HAP-1 (cell line): Measurements from ENCODE around the gene MARVELD2.
"Not testable (repeated sequence)": the region's sequence is repeated elsewhere in the genome, so short reads cannot be mapped to it uniquely, and the experiment has no call there.

Source experiments
- DNase-seq, 2 experiments: peaks; one replicate each; pipeline ENCODE4 v3.0.0-alpha.2; 2016 to 2020; ENCODE audit warnings: low spot score in 2 of 2
- H3K27me3 ChIP-seq: fragments of 250-450 bp; sonication (Bioruptor Pico); 2 replicates; pipeline ENCODE4 v1.5.1; 2020; ENCODE audit warnings: low read depth, mild to moderate bottlenecking, moderate library complexity
- H3K36me3 ChIP-seq: fragments of 250-450 bp; sonication (Bioruptor Pico); replicated peaks from 2 replicates; pipeline ENCODE4 v1.5.1; 2020; ENCODE audit warnings: mild to moderate bottlenecking
- H3K4me1 ChIP-seq: fragments of 250-450 bp; sonication (Bioruptor Pico); 2 replicates; pipeline ENCODE4 v1.5.1; 2020; ENCODE audit warnings: mild to moderate bottlenecking
- H3K4me3 ChIP-seq: fragments of 250-450 bp; sonication (Bioruptor Pico); 2 replicates; pipeline ENCODE4 v1.5.1; 2020; ENCODE audit warnings: mild to moderate bottlenecking, moderate library complexity
- H3K9me3 ChIP-seq: fragments of 250-450 bp; sonication (Bioruptor Pico); 2 replicates; pipeline ENCODE4 v1.5.1; 2020; ENCODE audit warnings: mild to moderate bottlenecking, moderate library complexity
- in situ Hi-C: fragments of 300-500 bp; cut with MboI; formaldehyde crosslinking; loops from 3 replicates; pipeline ENCODE4 v1.14.3; 2020; ENCODE audit warnings: low sequenced_read_pairs, inconsistent platforms, mixed read lengths

The MARVELD2 gene, protein sequence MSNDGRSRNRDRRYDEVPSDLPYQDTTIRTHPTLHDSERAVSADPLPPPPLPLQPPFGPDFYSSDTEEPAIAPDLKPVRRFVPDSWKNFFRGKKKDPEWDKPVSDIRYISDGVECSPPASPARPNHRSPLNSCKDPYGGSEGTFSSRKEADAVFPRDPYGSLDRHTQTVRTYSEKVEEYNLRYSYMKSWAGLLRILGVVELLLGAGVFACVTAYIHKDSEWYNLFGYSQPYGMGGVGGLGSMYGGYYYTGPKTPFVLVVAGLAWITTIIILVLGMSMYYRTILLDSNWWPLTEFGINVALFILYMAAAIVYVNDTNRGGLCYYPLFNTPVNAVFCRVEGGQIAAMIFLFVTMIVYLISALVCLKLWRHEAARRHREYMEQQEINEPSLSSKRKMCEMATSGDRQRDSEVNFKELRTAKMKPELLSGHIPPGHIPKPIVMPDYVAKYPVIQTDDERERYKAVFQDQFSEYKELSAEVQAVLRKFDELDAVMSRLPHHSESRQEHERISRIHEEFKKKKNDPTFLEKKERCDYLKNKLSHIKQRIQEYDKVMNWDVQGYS

GRCh38 chr5:69414885-69415583 lies at the start of gene MARVELD2:
Gene MARVELD2 (plus strand): TSS chr5:69415116. CDS start chr5:69419386, 4,270 bp downstream.
- no peak for DNase-seq
- in situ Hi-C loops, result no loop called here
- Histone ChIP-seq H3K9me3 (no peaks in the 10 kb centered on the region), H3K4me1 (no peaks in the 10 kb centered on the region), H3K4me3 (no peak within 1 kb of the TSS), H3K36me3 (peaks cover 29% of the 10 kb centered on the region), H3K27me3 (no peaks in the 10 kb centered on the region)

DNA sequence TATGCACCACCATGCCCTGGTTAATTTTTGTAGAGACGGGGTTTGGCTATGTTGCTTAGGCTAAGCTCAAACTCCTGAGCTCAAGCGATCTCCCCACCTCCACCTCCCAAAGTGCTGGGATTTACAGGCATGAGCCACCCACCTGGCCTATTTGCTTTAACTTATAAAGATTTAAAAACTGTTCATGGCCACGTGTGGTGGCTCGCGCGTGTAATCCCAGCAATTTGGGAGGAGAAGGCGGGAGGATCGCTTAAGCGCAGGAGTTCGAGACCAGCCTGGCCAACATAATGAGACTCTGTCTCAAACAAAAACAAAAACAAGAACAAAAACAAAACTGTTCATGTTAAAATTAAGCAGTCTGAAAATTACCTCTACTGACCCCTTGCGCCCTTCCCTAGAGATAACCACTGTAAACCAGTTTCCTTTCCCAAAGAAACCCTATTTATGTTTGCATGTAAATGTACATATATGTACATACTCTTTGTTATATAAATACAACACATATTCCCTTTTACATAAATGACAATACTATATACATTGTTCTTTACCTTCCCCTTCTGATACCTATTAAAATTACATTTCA lies 47.1 kb upstream of the MARVELD2 start:
- H3K4me3 ChIP-seq, result peak overlapping the region; percentile 89
- DNase-seq, result peak in 1 of 2 experiments; percentile 15
- no peaks in the 10 kb centered on the region for H3K9me3 ChIP-seq
- H3K36me3 ChIP-seq, result peaks cover 33% of the 10 kb centered on the region
- in situ Hi-C loops, result no loop called here
- no peaks in the 10 kb centered on the region for H3K27me3 ChIP-seq
- H3K4me1 ChIP-seq, result peaks cover 12% of the 10 kb centered on the region

DNA sequence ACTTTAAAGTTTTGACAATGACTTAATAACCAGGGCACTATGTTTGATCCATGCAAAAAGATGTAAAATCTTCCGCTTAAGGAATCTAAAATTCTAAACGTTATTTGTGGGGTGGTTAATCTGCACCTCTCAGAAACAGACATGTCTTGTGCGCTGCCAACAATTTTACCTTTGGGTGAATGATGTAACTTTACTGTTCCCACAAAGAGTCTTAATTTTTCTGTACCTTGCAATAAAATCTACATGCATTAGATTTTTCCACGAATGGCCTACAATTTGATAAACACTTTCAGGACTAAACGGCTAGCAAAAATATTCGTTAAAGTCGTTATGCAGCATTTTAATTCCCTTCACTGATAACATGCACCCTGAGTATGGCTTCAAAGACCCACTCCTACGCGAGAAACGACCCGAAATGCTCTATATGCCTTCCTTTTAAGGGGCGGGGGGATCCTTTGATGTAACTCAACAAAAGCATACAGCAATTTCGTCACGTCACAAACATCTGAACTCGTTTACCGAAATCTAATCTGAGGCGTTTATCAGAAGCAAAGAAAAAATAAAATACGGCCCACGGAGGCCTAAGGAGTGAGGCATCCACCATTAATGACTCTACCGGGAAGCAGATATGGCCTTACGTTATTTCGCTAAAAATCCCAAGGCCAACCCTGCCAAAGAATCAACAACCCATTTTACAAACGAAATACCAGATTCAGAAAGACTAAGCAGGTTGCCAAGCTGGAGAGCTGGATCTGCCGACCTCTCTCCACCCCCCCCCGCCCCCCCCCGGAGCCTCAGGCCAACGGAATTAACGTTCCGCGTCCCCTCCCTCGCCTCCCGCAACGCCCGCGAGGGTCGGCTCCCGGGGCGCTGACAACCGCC lies 46.2 kb upstream of the MARVELD2 start:
- Histone ChIP-seq H3K4me3 (peak overlapping the region; percentile 89), H3K36me3 (peaks cover 27% of the 10 kb centered on the region), H3K4me1 (peaks cover 12% of the 10 kb centered on the region), H3K9me3 (no peaks in the 10 kb centered on the region), H3K27me3 (no peaks in the 10 kb centered on the region)
- in situ Hi-C loops, result no loop called here
- DNase-seq, result peak; percentile 17 to 34

DNA sequence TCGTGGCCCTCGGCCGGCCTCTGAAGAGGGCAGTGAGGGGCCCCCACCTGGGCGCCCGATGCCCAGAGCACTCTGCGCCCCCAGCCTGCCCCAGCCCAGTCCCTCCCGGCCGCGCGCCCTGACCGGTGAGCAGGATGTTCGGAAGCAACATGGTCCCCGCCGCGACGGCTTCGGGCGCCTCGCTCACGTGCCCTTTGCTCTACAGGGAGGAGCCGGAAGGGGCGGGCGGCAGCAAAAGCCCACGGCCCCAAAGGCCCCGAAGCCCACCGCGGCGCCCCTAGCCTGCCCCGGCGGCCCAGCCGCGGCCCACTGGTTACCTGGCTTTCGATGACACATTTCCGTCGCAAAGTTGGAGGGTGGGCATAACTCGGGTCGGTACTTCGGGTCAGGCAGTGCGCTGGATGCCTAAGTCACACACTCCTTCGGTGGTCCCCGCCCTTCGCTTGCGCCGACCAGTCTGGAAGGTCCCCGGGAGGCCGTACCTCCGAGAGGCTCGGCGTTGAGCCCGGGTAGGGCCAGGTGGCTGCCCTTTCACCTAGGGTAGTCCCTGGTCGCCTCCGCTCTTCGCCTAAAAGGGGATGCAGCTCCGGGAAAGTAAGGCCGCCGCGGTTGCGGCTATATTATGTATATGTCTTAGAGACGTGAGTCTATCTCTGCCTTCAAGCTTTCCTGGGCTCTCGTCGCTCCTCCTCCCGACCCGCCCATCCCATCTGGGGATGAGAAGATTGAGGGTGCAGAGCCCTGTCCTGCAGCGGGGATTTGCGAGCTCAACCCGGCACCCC lies 45.4 kb upstream of the MARVELD2 start, which contains the start of the genes AK6, RAD17 and TAF9:
Gene AK6 (minus strand): TSS at position 181 of the 782 bp plus-strand sequence. CDS start 30 bp downstream, at position 151.
Gene RAD17 (plus strand): TSS at position 479 of the 782 bp plus-strand sequence. CDS start 2,391 bp downstream, outside the sequence.
Gene TAF9 (minus strand): TSS at position 181 of the 782 bp plus-strand sequence. CDS start 3,783 bp downstream, outside the sequence.
- DNase-seq, result peak; percentile 87 to 96
- in situ Hi-C loops, result no loop called here
- H3K4me3 ChIP-seq, result peak within 1 kb of the TSS; percentile 89
- no peaks in the 10 kb centered on the region for H3K9me3 ChIP-seq
- peaks cover 12% of the 10 kb centered on the region for H3K4me1 ChIP-seq
- peaks cover 23% of the 10 kb centered on the region for H3K36me3 ChIP-seq
- H3K27me3 ChIP-seq, result no peaks in the 10 kb centered on the region

GRCh38 chr5:69370335-69370734 lies 44.6 kb upstream of the MARVELD2 start:
- H3K9me3 ChIP-seq, H3K27me3 ChIP-seq, in situ Hi-C loops: not testable (repeated sequence)
- Histone ChIP-seq H3K36me3 (peaks cover 22% of the 10 kb centered on the region), H3K4me1 (peaks cover 12% of the 10 kb centered on the region), H3K4me3 (peak overlapping the region; percentile 89)
- DNase-seq, result peak in 1 of 2 experiments; percentile 33

GRCh38 chr5:69372394-69372793 lies 42.5 kb upstream of the MARVELD2 start:
- Histone ChIP-seq H3K4me1 (peaks cover 12% of the 10 kb centered on the region), H3K27me3 (no peaks in the 10 kb centered on the region), H3K9me3 (no peaks in the 10 kb centered on the region), H3K36me3 (peaks cover 16% of the 10 kb centered on the region; the same call in 1 of the 2 replicates), H3K4me3 (no peak overlapping the region)
- in situ Hi-C loops, result no loop called here
- DNase-seq, result no peak

- peaks cover 29% of the 10 kb centered on the region for H3K36me3 ChIP-seq
- H3K9me3 ChIP-seq, result no peaks in the 10 kb centered on the region
- no peak overlapping the region for H3K4me3 ChIP-seq
- in situ Hi-C loops, result no loop called here
- peaks cover 7% of the 10 kb centered on the region; the same call in 1 of the 2 replicates for H3K4me1 ChIP-seq
- no peak for DNase-seq
- H3K27me3 ChIP-seq, result no peaks in the 10 kb centered on the region
These were observed 39.9 kb upstream of the MARVELD2 start for GRCh38 chr5:69374911-69375446.

DNA sequence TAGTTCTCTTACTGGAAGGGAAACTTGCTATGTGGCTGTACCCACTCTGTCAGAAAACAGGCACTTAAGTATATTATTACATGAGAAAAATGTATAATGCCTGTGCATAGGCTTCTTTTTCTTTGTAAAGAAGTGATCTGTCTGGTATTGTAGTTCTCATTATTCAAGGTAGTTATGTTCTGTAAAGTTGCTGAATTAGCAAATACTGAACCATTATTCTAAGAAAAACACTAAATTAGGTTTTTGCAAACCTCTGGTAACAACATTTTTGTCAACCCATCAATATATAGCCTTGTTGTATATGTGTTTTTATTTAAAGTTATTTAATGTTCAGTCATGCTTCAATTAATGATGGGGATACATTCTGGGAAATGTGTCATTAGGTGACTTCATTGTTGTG lies 36.5 kb upstream of the MARVELD2 start:
- Histone ChIP-seq H3K9me3 (no peaks in the 10 kb centered on the region), H3K36me3 (peaks cover 48% of the 10 kb centered on the region), H3K4me3 (no peak overlapping the region), H3K4me1 (no peaks in the 10 kb centered on the region), H3K27me3 (no peaks in the 10 kb centered on the region)
- in situ Hi-C loops, result no loop called here
- no peak for DNase-seq

DNA sequence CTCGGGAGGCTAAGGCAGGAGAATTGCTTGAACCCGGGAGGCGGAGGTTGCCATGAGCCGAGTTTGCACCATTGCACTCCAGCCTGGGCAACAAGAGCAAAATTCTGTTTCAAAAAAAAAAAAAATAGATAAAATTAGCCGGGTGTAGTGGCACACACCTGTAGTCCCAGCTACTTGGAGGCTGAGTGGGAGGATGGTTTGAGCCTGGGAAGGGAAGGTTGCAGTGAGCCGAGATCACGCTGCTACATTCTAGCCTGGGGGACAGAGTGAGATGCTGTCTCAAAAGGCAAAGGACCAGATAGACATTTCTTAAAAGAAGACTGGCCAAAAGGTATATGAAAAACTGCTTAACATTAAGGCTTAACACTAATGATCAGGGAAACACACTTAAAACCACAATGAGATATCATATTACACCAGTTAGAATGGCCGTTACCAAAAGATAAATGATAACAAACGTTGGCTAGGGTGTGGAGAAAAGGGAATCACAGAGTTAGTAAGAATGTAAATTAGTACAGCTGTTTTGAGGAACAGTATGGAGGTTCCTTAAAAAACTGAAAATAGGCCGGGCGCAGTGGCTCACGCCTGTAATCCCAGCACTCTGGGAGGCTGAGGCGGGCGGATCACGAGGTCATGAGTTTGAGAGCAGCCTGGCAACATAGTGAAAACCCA lies 10.1 kb upstream of the MARVELD2 start:
- in situ Hi-C loops, result no loop called here
- no peaks in the 10 kb centered on the region for H3K27me3 ChIP-seq
- DNase-seq, result no peak
- H3K4me1 ChIP-seq, result no peaks in the 10 kb centered on the region
- H3K36me3 ChIP-seq, result peaks cover 15% of the 10 kb centered on the region
- H3K9me3 ChIP-seq, result no peaks in the 10 kb centered on the region
- no peak overlapping the region for H3K4me3 ChIP-seq

DNA sequence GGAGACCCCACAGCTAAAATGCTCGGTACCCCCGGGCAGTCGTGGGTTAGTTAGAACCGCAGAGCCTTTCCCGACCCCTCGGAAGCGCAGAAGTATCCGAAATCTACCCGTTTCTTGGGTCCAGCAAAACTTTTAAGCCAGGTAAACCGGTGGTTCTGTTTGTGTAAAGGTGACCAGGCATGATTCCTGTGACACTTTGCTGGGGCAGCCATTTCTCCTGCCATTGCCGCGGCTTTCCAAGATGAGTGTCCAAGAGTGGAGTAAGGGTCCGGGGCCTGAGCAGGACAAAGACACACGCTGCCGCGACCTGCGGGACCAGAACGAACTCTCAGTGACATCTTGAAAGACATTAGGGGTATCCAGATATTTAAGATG lies 655 bp downstream of the MARVELD2 start:
- Histone ChIP-seq H3K27me3 (no peaks in the 10 kb centered on the region), H3K4me3 (no peak overlapping the region), H3K36me3 (peaks cover 24% of the 10 kb centered on the region), H3K4me1 (no peaks in the 10 kb centered on the region), H3K9me3 (no peaks in the 10 kb centered on the region)
- in situ Hi-C loops, result no loop called here
- no peak for DNase-seq

GRCh38 chr5:69416180-69416579 lies 1.3 kb downstream of the MARVELD2 start:
- no peak for DNase-seq
- H3K27me3 ChIP-seq, result no peaks in the 10 kb centered on the region
- in situ Hi-C loops, result no loop called here
- no peaks in the 10 kb centered on the region for H3K4me1 ChIP-seq
- no peaks in the 10 kb centered on the region for H3K9me3 ChIP-seq
- H3K36me3 ChIP-seq, result peaks cover 21% of the 10 kb centered on the region
- H3K4me3 ChIP-seq, result no peak overlapping the region

GRCh38 chr5:69416699-69417098 lies 1.8 kb downstream of the MARVELD2 start:
- in situ Hi-C loops, result no loop called here
- H3K36me3 ChIP-seq, result peaks cover 16% of the 10 kb centered on the region
- DNase-seq, result no peak
- no peaks in the 10 kb centered on the region for H3K9me3 ChIP-seq
- no peak overlapping the region for H3K4me3 ChIP-seq
- no peaks in the 10 kb centered on the region for H3K27me3 ChIP-seq
- H3K4me1 ChIP-seq, result no peaks in the 10 kb centered on the region
